IMR-90 (cell line): Measurements from ENCODE around the gene JPH3. TPM values are rescaled to one million over a fixed set of nuclear protein-coding genes. Genes with fewer than 3 reads are reported as not detected.

Experiments used
- ATAC-seq: fragments of 200-7000 bp; cut with Tn5 transposase; 2 replicates; pipeline ENCODE4 v1.9.1; 2020; ENCODE audit warnings: low read depth, mild to moderate bottlenecking, moderate library complexity
- BruUV-seq: library from RNA; stranded (reverse); fragments of 400-500 nt; replicated peaks from 2 replicates; lab custom pipeline; 2021; lab: Mats Ljungman, UMichigan
- CTCF ChIA-PET: fragments of 300-600 bp; formaldehyde crosslinking; extraction: SDS; loops from one replicate; lab custom pipeline; 2021; ENCODE audit warnings: antibody characterized with exemption; lab: Yijun Ruan, JAX
- POLR2A ChIA-PET: fragments of 300-600 bp; sonication (Branson Sonifier 250); formaldehyde crosslinking; loops from one replicate; lab custom pipeline; 2022; ENCODE audit warnings: antibody characterized with exemption; ENCODE audit not compliant: unreplicated experiment; lab: Charles Lee
- DNase-seq: peaks from one replicate; pipeline ENCODE4 v3.0.0; 2013
- H2AFZ ChIP-seq: replicated peaks from 2 replicates; pipeline ENCODE3; 2013; ENCODE audit warnings: low read length, mild to moderate bottlenecking; ENCODE audit not compliant: poor library complexity
- H2AK5ac ChIP-seq: 2 replicates; pipeline ENCODE4 v1.6.1; 2013; ENCODE audit warnings: low read depth, low read length, inconsistent platforms
- H2AK9ac ChIP-seq: replicated peaks from 2 replicates; pipeline ENCODE3; 2013; ENCODE audit warnings: mild to moderate bottlenecking, low read depth, low read length, moderate library complexity; ENCODE audit not compliant: poor library complexity
- H2BK120ac ChIP-seq: 2 replicates; pipeline ENCODE4 v1.6.1; 2013; ENCODE audit warnings: low read depth, low read length, inconsistent platforms
- H2BK15ac ChIP-seq: 3 replicates; pipeline ENCODE4 v1.6.1; 2013; ENCODE audit warnings: low read depth, low read length, inconsistent platforms
- H2BK20ac ChIP-seq: 2 replicates; pipeline ENCODE4 v1.6.1; 2013; ENCODE audit warnings: low read depth, mild to moderate bottlenecking, inconsistent platforms, low read length, moderate library complexity
- H2BK5ac ChIP-seq: 2 replicates; pipeline ENCODE4 v1.6.1; 2013; ENCODE audit warnings: mild to moderate bottlenecking, low read depth, low read length, inconsistent platforms; ENCODE audit not compliant: poor library complexity, severe bottlenecking
- H3K14ac ChIP-seq: replicated peaks from 2 replicates; pipeline ENCODE4 v1.6.1; 2013; ENCODE audit warnings: low read depth, low read length, inconsistent platforms
- H3K18ac ChIP-seq: 2 replicates; pipeline ENCODE4 v1.6.1; 2013; ENCODE audit warnings: low read depth, low read length, control low read depth
- H3K23ac ChIP-seq: 2 replicates; pipeline ENCODE4 v1.6.1; 2013; ENCODE audit warnings: low read depth, low read length, inconsistent platforms
- H3K27ac ChIP-seq: 2 replicates; pipeline ENCODE4 v1.5.1; 2013; ENCODE audit warnings: mild to moderate bottlenecking, control low read depth, low read length; ENCODE audit not compliant: insufficient read depth
- H3K27me3 ChIP-seq: 2 replicates; pipeline ENCODE4 v1.6.1; 2013; ENCODE audit warnings: low read length; ENCODE audit not compliant: control insufficient read depth, insufficient read depth
- H3K36me3 ChIP-seq: 2 replicates; pipeline ENCODE4 v1.6.1; 2013; ENCODE audit warnings: low read length, mixed read lengths; ENCODE audit not compliant: control insufficient read depth, insufficient read depth
- H3K4ac ChIP-seq: 2 replicates; pipeline ENCODE4 v1.6.1; 2013; ENCODE audit warnings: low read depth, low read length, inconsistent platforms
- H3K4me1 ChIP-seq: 2 replicates; pipeline ENCODE4 v1.6.1; 2013; ENCODE audit warnings: low read length, mixed read lengths; ENCODE audit not compliant: control insufficient read depth, insufficient read depth
- H3K4me2 ChIP-seq: 2 replicates; pipeline ENCODE4 v1.6.1; 2013; ENCODE audit warnings: low read depth, mild to moderate bottlenecking, control low read depth, low read length, moderate library complexity
- H3K4me3 ChIP-seq: 2 replicates; pipeline ENCODE4 v1.5.1; 2013; ENCODE audit warnings: low read depth, mild to moderate bottlenecking, control low read depth, low read length, moderate library complexity; ENCODE audit not compliant: insufficient read depth
- H3K56ac ChIP-seq: 2 replicates; pipeline ENCODE4 v1.6.1; 2013; ENCODE audit warnings: low read length, inconsistent platforms; ENCODE audit not compliant: insufficient read depth; ENCODE audit errors: extremely low read depth
- H3K79me1 ChIP-seq, 2 experiments: 2 replicates each; pipeline ENCODE4 v1.6.1; 2013; ENCODE audit warnings: low read length in 2 of 2, inconsistent platforms in 1 of 2, low read depth in 1 of 2
- H3K9ac ChIP-seq: 2 replicates; pipeline ENCODE4 v1.6.1; 2013; ENCODE audit warnings: low read depth, low read length, control low read depth
- H3K9me1 ChIP-seq: 2 replicates; pipeline ENCODE4 v1.6.1; 2013; ENCODE audit warnings: low read length, inconsistent platforms; ENCODE audit not compliant: insufficient read depth
- H3K9me3 ChIP-seq: 2 replicates; pipeline ENCODE4 v1.6.1; 2013; ENCODE audit warnings: low read length; ENCODE audit not compliant: control insufficient read depth, insufficient read depth
- H4K20me1 ChIP-seq: 2 replicates; pipeline ENCODE4 v1.6.1; 2013; ENCODE audit warnings: low read length, inconsistent platforms; ENCODE audit not compliant: insufficient read depth
- H4K5ac ChIP-seq: 2 replicates; pipeline ENCODE4 v1.6.1; 2013; ENCODE audit warnings: mild to moderate bottlenecking, low read depth, low read length, control low read depth
- H4K8ac ChIP-seq, 2 experiments: 2 replicates each; pipeline ENCODE4 v1.6.1; 2013; ENCODE audit warnings: low read depth in 2 of 2, low read length in 2 of 2, control low read depth in 1 of 2, inconsistent platforms in 1 of 2
- H4K91ac ChIP-seq: 2 replicates; pipeline ENCODE4 v1.6.1; 2013; ENCODE audit warnings: low read depth, low read length, inconsistent platforms; ENCODE audit not compliant: insufficient read depth
- BHLHE40 ChIP-seq: fragments of 150-350 bp; IDR thresholded peaks from 2 replicates; pipeline ENCODE4 v1.6.1; 2016; ENCODE audit warnings: mild to moderate bottlenecking, low read depth, low read length
- CEBPB ChIP-seq: IDR thresholded peaks from 2 replicates; pipeline ENCODE4 v1.6.1; 2012; ENCODE audit warnings: low read depth, low read length, improper control_type of control experiment
- CHD1 ChIP-seq: IDR thresholded peaks from 2 replicates; pipeline ENCODE4 v1.6.1; 2012; ENCODE audit warnings: low read depth, low read length, improper control_type of control experiment
- ELK1 ChIP-seq: fragments of 150-350 bp; IDR thresholded peaks from 2 replicates; pipeline ENCODE4 v1.6.1; 2016; ENCODE audit warnings: low read depth, mild to moderate bottlenecking, low read length, moderate library complexity, borderline replicate concordance
- FOS ChIP-seq: fragments of 150-350 bp; IDR thresholded peaks from 2 replicates; pipeline ENCODE4 v1.6.1; 2016; ENCODE audit warnings: low read depth, low read length
- MAFK ChIP-seq: IDR thresholded peaks from 2 replicates; pipeline ENCODE4 v1.6.1; 2012; ENCODE audit warnings: low read depth, low read length, improper control_type of control experiment
- MAZ ChIP-seq: IDR thresholded peaks from 2 replicates; pipeline ENCODE4 v1.6.1; 2012; ENCODE audit warnings: low read depth, mild to moderate bottlenecking, low read length, improper control_type of control experiment, moderate library complexity, borderline replicate concordance
- MXI1 ChIP-seq: IDR thresholded peaks from 2 replicates; pipeline ENCODE4 v1.6.1; 2012; ENCODE audit warnings: low read depth, mild to moderate bottlenecking, low read length, moderate library complexity, borderline replicate concordance
- NFE2L2 ChIP-seq: fragments of 150-350 bp; IDR thresholded peaks from 2 replicates; pipeline ENCODE4 v1.6.1; 2016; ENCODE audit warnings: low read depth, mild to moderate bottlenecking, low read length
- POLR2A ChIP-seq: IDR thresholded peaks from 2 replicates; pipeline ENCODE4 v1.6.1; 2012; ENCODE audit warnings: mild to moderate bottlenecking, low read depth, low read length
- RAD21 ChIP-seq: IDR thresholded peaks from 2 replicates; pipeline ENCODE4 v1.6.1; 2012; ENCODE audit warnings: low read length, improper control_type of control experiment
- RCOR1 ChIP-seq: IDR thresholded peaks from 2 replicates; pipeline ENCODE4 v1.6.1; 2012; ENCODE audit warnings: mild to moderate bottlenecking, low read length, improper control_type of control experiment; ENCODE audit not compliant: insufficient replicate concordance
- RFX5 ChIP-seq: IDR thresholded peaks from 2 replicates; pipeline ENCODE4 v1.8.0; 2012; ENCODE audit warnings: low read depth, mild to moderate bottlenecking, low read length, moderate library complexity
- SMC3 ChIP-seq: fragments of 150-350 bp; IDR thresholded peaks from 2 replicates; pipeline ENCODE4 v1.6.1; 2016; ENCODE audit warnings: low read depth, mild to moderate bottlenecking, antibody characterized with exemption, low read length, moderate library complexity
- WGBS, 2 experiments: methylation state at CpG; one replicate each; pipeline versions ENCODE4 v1.1.5 to v1.1.7; 2013; ENCODE audit warnings: missing lambda C conversion rate in 2 of 2; ENCODE audit not compliant: insufficient read length in 1 of 2; ENCODE audit errors: extremely low coverage in 2 of 2; 5-methylcytosine and 5-hydroxymethylcytosine counted together
- dilution Hi-C: fragments of 300-500 bp; cut with HindIII; formaldehyde crosslinking; loops from one replicate; pipeline ENCODE4 v1.14.3; 2018; ENCODE audit warnings: low sequenced_read_pairs; ENCODE audit not compliant: unreplicated experiment
- in situ Hi-C: fragments of 300-500 bp; cut with MboI; formaldehyde crosslinking; loops from 3 replicates; pipeline ENCODE4 v1.14.3; 2019; ENCODE audit warnings: low sequenced_read_pairs, inconsistent platforms, mixed read lengths
- intact Hi-C: fragments of 100-400 bp; cut with micrococcal nuclease; formaldehyde crosslinking; loops from 2 replicates; pipeline ENCODE4 v1.10.0; 2022
- polyA plus RNA-seq, 3 experiments: library from polyadenylated mRNA; depleted of rRNA; stranded (reverse); fragments of >200 nt; gene quantifications; 2 replicates each; pipeline ENCODE4 v1.2.3, GENCODE V29; 2012; ENCODE audit warnings: low replicate concordance in 1 of 3
- total RNA-seq: library from RNA; depleted of rRNA; stranded (reverse); fragments of >200 nt; gene quantifications from 2 replicates; pipeline ENCODE4 v1.2.3, GENCODE V29; 2012
- TF ChIP-seq, protein P1 (sequence below): conservative IDR thresholded peaks from 2 replicates; pipeline ENCODE4 v1.5.1; 2012; ENCODE audit warnings: mild to moderate bottlenecking, low read depth, low read length, improper control_type of control experiment
- TF ChIP-seq, protein P2 (sequence below): fragments of 150-350 bp; IDR thresholded peaks from 2 replicates; pipeline ENCODE4 v1.6.1; 2017; ENCODE audit warnings: mild to moderate bottlenecking, antibody characterized with exemption, low read length, low read depth

JPH3 gene
- total and polyA plus RNA-seq, 2 of the 4 experiments (the other 2 are of a cell fraction): 0.03 TPM; not detected in 1

GRCh38 chr16:87642491-87642890 lies 40.2 kb downstream of the JPH3 start:
- H2BK15ac ChIP-seq: no peak overlapping the region
- H4K8ac ChIP-seq: no peak overlapping the region
- ATAC-seq (no peak), DNase-seq (no peak)
- H4K20me1 ChIP-seq: no peaks in the 10 kb centered on the region
- H3K4me2 ChIP-seq: no peak overlapping the region
- no peak overlapping the region for H3K4me3 ChIP-seq
- no TSS peak for BruUV-seq
- H3K27me3 ChIP-seq: peaks cover 61% of the 10 kb centered on the region
- in situ Hi-C loops: no loop called here
- POLR2A ChIA-PET: no interaction called here
- no peak overlapping the region for H2BK120ac ChIP-seq
- no peak overlapping the region for H3K18ac ChIP-seq
- H4K91ac ChIP-seq: no peak overlapping the region
- H3K27ac ChIP-seq: no peak overlapping the region
- intact Hi-C loops: no loop called here
- CTCF ChIA-PET: no interaction called here
- dilution Hi-C loops: no loop called here
- H3K4ac ChIP-seq: no peak overlapping the region
- no peaks in the 10 kb centered on the region for H3K9me1 ChIP-seq
- no peaks in the 10 kb centered on the region for H3K36me3 ChIP-seq
- no peak overlapping the region for H2AK9ac ChIP-seq
- no peak overlapping the region for H3K14ac ChIP-seq
- TF ChIP-seq POLR2A: no peak
- no peak for TF ChIP-seq NFE2L2
- TF ChIP-seq RCOR1: no peak
- no peak for TF ChIP-seq CEBPB
- TF ChIP-seq MAZ: no peak
- TF ChIP-seq, protein P1, sequence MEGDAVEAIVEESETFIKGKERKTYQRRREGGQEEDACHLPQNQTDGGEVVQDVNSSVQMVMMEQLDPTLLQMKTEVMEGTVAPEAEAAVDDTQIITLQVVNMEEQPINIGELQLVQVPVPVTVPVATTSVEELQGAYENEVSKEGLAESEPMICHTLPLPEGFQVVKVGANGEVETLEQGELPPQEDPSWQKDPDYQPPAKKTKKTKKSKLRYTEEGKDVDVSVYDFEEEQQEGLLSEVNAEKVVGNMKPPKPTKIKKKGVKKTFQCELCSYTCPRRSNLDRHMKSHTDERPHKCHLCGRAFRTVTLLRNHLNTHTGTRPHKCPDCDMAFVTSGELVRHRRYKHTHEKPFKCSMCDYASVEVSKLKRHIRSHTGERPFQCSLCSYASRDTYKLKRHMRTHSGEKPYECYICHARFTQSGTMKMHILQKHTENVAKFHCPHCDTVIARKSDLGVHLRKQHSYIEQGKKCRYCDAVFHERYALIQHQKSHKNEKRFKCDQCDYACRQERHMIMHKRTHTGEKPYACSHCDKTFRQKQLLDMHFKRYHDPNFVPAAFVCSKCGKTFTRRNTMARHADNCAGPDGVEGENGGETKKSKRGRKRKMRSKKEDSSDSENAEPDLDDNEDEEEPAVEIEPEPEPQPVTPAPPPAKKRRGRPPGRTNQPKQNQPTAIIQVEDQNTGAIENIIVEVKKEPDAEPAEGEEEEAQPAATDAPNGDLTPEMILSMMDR: no peak
- no peak for TF ChIP-seq MXI1
- TF ChIP-seq ELK1: no peak
- no peak for TF ChIP-seq BHLHE40
- no peak for TF ChIP-seq SMC3
- TF ChIP-seq, protein P2, sequence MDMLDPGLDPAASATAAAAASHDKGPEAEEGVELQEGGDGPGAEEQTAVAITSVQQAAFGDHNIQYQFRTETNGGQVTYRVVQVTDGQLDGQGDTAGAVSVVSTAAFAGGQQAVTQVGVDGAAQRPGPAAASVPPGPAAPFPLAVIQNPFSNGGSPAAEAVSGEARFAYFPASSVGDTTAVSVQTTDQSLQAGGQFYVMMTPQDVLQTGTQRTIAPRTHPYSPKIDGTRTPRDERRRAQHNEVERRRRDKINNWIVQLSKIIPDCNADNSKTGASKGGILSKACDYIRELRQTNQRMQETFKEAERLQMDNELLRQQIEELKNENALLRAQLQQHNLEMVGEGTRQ: no peak
- no peak for TF ChIP-seq MAFK
- TF ChIP-seq CHD1: no peak
- no peak for TF ChIP-seq RFX5
- TF ChIP-seq RAD21: no peak
- no peak for TF ChIP-seq FOS
- no peak overlapping the region for H2BK20ac ChIP-seq
- H2AFZ ChIP-seq: no peak overlapping the region
- no peak overlapping the region for H2BK5ac ChIP-seq
- no peaks in the 10 kb centered on the region; the same call in 1 of the 2 replicates for H3K9me3 ChIP-seq
- H3K9ac ChIP-seq: no peak overlapping the region
- no peak overlapping the region for H3K23ac ChIP-seq
- 72% methylated on average over 11 of the region's 19 CpGs; no CpG with 5 or more reads in 1 of the 2 experiments for WGBS, 2 experiments
- H3K56ac ChIP-seq: no peak overlapping the region
- no peaks in the 10 kb centered on the region for H3K79me1 ChIP-seq
- H2AK5ac ChIP-seq: no peak overlapping the region
- H4K5ac ChIP-seq: no peak overlapping the region
- no peaks in the 10 kb centered on the region for H3K4me1 ChIP-seq
